Lower leg skin (tissue), 3 donors: ENCODE measurements around the gene STK38L.

Experiments
- POLR2A ChIP-seq, 2 donors: fragments of 450-650 bp; IDR thresholded peaks; one replicate each; pipeline ENCODE4 v1.6.1; 2016 to 2017; ENCODE audit warnings: antibody characterized with exemption in 2 of 2, mild to moderate bottlenecking in 1 of 2, moderate library complexity in 1 of 2
- TF ChIP-seq, protein P1 (sequence below), 3 donors: fragments of 450-650 bp; IDR thresholded peaks; one replicate each; pipeline ENCODE4 v1.5.1; 2016; ENCODE audit warnings: antibody characterized with exemption in 3 of 3, mild to moderate bottlenecking in 3 of 3, moderate library complexity in 2 of 3

DNA sequence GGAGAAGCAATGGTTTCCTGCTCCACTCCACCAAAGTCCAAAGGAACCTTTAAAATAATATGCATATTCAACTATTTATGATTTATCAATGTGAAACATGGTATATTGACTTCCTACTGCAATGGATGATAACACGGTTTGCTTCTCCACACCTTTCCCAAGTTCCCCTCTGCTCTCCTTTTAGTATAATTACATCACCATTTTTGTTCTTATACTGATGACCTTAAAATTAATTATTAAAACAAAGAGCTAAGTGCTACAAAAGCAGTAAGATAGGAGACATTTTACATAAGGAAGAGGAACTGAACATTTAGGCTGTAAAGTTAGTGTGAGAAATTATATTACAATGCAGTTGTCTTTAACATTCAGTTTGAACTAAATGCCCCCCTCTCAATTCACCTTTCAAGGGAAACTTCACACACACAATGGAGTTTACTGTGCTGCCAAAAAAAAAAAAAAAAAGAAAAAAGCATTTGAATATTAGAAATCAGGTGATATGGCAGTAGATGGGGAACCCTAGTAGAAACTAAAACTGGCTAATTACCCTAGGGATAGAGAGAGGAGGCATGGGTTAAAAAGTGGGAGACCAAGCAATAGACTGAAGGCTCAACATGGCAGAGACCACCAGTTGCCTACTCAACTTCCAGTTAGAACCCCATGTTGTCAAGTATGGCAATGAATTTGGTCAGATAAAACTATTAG is 37.1 kb upstream of the STK38L start:
- no peak for TF ChIP-seq POLR2A (IDR thresholded peaks at IDR 0.05)
- TF ChIP-seq, protein P1, sequence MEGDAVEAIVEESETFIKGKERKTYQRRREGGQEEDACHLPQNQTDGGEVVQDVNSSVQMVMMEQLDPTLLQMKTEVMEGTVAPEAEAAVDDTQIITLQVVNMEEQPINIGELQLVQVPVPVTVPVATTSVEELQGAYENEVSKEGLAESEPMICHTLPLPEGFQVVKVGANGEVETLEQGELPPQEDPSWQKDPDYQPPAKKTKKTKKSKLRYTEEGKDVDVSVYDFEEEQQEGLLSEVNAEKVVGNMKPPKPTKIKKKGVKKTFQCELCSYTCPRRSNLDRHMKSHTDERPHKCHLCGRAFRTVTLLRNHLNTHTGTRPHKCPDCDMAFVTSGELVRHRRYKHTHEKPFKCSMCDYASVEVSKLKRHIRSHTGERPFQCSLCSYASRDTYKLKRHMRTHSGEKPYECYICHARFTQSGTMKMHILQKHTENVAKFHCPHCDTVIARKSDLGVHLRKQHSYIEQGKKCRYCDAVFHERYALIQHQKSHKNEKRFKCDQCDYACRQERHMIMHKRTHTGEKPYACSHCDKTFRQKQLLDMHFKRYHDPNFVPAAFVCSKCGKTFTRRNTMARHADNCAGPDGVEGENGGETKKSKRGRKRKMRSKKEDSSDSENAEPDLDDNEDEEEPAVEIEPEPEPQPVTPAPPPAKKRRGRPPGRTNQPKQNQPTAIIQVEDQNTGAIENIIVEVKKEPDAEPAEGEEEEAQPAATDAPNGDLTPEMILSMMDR (IDR thresholded peaks at IDR 0.05), result no peak
